Astrocyte (in vitro differentiated cells and primary cell): ENCODE results near the gene KRT80.

Source experiments
- CTCF ChIP-seq: IDR thresholded peaks from 2 replicates; pipeline ENCODE4 v1.5.1; 2011; ENCODE audit warnings: low read depth, mild to moderate bottlenecking, inconsistent platforms, low read length, moderate library complexity; ENCODE audit not compliant: insufficient read depth
- EZH2 ChIP-seq: IDR thresholded peaks from 2 replicates; pipeline ENCODE4 v1.6.1; 2012; ENCODE audit warnings: mild to moderate bottlenecking, low read length, inconsistent platforms; ENCODE audit not compliant: insufficient read depth

- TF ChIP-seq CTCF (no peak), EZH2 (no peak)
Observed at GRCh38 chr12:52210925-52211650, 19.3 kb upstream of the KRT80 start.
